Caco-2 (cell line): ENCODE data around the gene HES1. TPM values are rescaled to one million over a fixed set of nuclear protein-coding genes. Genes with fewer than 3 reads are reported as not detected.

Source experiments
- BruUV-seq: library from RNA; stranded (reverse); fragments of 400-500 nt; replicated peaks from 2 replicates; lab custom pipeline; 2021; lab: Mats Ljungman, UMichigan
- CTCF ChIA-PET: fragments of 300-600 bp; sonication (Branson Sonifier 250); formaldehyde crosslinking; loops from one replicate; lab custom pipeline; 2022; ENCODE audit warnings: antibody characterized with exemption; lab: Charles Lee
- POLR2A ChIA-PET: fragments of 300-600 bp; sonication (Branson Sonifier 250); formaldehyde crosslinking; loops from one replicate; lab custom pipeline; 2022; ENCODE audit warnings: antibody characterized with exemption; lab: Charles Lee
- DNase-seq, 2 experiments: peaks; one replicate each; pipeline versions ENCODE4 v3.0.0 to v3.0.0-alpha.2; 2020 to 2022
- H3K27me3 ChIP-seq: replicated peaks from 2 replicates; pipeline ENCODE4 v1.6.0; 2011; ENCODE audit warnings: low read length; ENCODE audit not compliant: control insufficient read depth, insufficient read depth
- H3K36me3 ChIP-seq: 2 replicates; pipeline ENCODE4 v1.5.1; 2011; ENCODE audit warnings: low read length; ENCODE audit not compliant: control insufficient read depth, insufficient read depth
- H3K4me1 ChIP-seq: fragments of 250-450 bp; sonication (Bioruptor Pico); 2 replicates; pipeline ENCODE4 v1.5.1; 2020; ENCODE audit warnings: mild to moderate bottlenecking
- H3K4me3 ChIP-seq: 2 replicates; pipeline ENCODE4 v1.5.1; 2011; ENCODE audit warnings: low read depth, mild to moderate bottlenecking, control low read depth, low read length
- H3K9me3 ChIP-seq: fragments of 250-450 bp; sonication (Bioruptor Pico); 2 replicates; pipeline ENCODE4 v1.5.1; 2020; ENCODE audit warnings: mild to moderate bottlenecking, moderate library complexity
- H3K27ac Mint-ChIP-seq: one replicate; pipeline ENCODE4 v1.8.0; 2022; ENCODE audit warnings: mixed read lengths; ENCODE audit not compliant: unreplicated experiment
- H3K27me3 Mint-ChIP-seq: one replicate; pipeline ENCODE4 v1.8.0; 2022; ENCODE audit warnings: mixed read lengths; ENCODE audit not compliant: insufficient read depth, unreplicated experiment
- H3K36me3 Mint-ChIP-seq: one replicate; pipeline ENCODE4 v1.8.0; 2022; ENCODE audit warnings: mild to moderate bottlenecking, mixed read lengths; ENCODE audit not compliant: insufficient read depth, unreplicated experiment
- H3K4me1 Mint-ChIP-seq: one replicate; pipeline ENCODE4 v1.8.0; 2022; ENCODE audit warnings: low read depth, mixed read lengths; ENCODE audit not compliant: unreplicated experiment
- H3K4me3 Mint-ChIP-seq: one replicate; pipeline ENCODE4 v1.8.0; 2022; ENCODE audit warnings: mild to moderate bottlenecking, moderate library complexity, mixed read lengths; ENCODE audit not compliant: unreplicated experiment
- H3K9me3 Mint-ChIP-seq: one replicate; pipeline ENCODE4 v1.8.0; 2022; ENCODE audit warnings: mixed read lengths; ENCODE audit not compliant: unreplicated experiment
- intact Hi-C: fragments of 100-400 bp; cut with micrococcal nuclease; formaldehyde crosslinking; loops from one replicate; pipeline ENCODE4 v1.10.0; 2022; ENCODE audit not compliant: unreplicated experiment
- total RNA-seq: library from RNA; stranded (reverse); gene quantifications from 2 replicates; pipeline ENCODE4 v1.2.3, GENCODE V29; 2022
- TF ChIP-seq, protein P1 (sequence below), 2 experiments: fragments of 200-600 bp in 1 of 2; IDR thresholded peaks; 1 replicate in 1 of 2; 2 replicates in 1 of 2; pipeline versions ENCODE4 v1.5.1 to v1.8.0; 2011 to 2022; ENCODE audit warnings: antibody characterized with exemption in 1 of 2, control low read depth in 1 of 2, inconsistent platforms in 1 of 2, low read depth in 1 of 2, low read length in 1 of 2, mild to moderate bottlenecking in 1 of 2, moderate library complexity in 1 of 2; ENCODE audit not compliant: insufficient read depth in 1 of 2, severe bottlenecking in 1 of 2, unreplicated experiment in 1 of 2

HES1 gene
- total RNA-seq, 1 experiment from 2014 or later: 123 TPM

DNA sequence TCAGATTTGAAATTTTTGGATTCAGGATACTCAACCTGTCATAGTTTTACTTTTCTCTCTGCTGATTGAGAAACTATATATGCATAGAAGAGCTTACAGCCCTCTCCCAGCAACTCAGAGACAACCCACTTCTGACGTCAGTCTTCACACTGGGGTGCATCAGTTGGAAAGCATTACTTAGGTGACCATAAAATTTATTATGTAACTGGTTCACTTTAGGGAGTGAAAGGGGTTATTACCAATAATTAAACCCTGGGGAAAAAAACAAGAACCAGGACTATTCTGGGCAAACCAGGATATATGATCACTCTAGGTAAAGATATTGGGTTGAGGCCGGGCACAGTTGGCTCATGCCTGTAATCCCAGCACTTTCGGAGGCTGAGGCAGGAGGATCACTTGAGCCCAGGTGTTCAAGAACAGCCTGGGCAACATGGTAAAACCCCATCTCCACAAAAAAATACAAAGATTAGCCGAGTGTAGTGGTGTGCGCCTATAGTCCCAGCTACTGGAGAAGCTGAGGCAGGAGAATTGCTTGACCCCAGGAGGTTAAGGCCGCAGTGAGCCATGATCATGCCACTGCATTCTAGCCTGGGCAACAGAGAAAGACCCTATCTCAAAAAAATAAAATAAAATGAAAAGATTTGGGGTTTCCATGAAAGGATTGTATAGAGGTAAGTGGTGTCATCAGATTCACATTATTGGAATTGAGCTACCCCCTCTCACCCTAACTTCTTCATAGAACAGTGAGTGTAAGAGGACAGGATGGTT lies 27.1 kb downstream of the HES1 start:
- ChIA-PET POLR2A (no interaction called here), CTCF (no interaction called here)
- Mint-ChIP-seq H3K27me3 (no peaks in the 10 kb centered on the region), H3K9me3 (no peaks in the 10 kb centered on the region), H3K4me3 (no peak overlapping the region), H3K36me3 (no peaks in the 10 kb centered on the region), H3K4me1 (peaks cover 35% of the 10 kb centered on the region), H3K27ac (no peak overlapping the region)
- intact Hi-C loops: no loop called here
- no TSS peak for BruUV-seq
- no peak overlapping the region for H3K4me3 ChIP-seq
- no peaks in the 10 kb centered on the region for H3K36me3 ChIP-seq
- DNase-seq: no peak
- peaks cover 34% of the 10 kb centered on the region for H3K4me1 ChIP-seq
- H3K9me3 ChIP-seq: no peaks in the 10 kb centered on the region
- H3K27me3 ChIP-seq: no peaks in the 10 kb centered on the region
- TF ChIP-seq, protein P1, sequence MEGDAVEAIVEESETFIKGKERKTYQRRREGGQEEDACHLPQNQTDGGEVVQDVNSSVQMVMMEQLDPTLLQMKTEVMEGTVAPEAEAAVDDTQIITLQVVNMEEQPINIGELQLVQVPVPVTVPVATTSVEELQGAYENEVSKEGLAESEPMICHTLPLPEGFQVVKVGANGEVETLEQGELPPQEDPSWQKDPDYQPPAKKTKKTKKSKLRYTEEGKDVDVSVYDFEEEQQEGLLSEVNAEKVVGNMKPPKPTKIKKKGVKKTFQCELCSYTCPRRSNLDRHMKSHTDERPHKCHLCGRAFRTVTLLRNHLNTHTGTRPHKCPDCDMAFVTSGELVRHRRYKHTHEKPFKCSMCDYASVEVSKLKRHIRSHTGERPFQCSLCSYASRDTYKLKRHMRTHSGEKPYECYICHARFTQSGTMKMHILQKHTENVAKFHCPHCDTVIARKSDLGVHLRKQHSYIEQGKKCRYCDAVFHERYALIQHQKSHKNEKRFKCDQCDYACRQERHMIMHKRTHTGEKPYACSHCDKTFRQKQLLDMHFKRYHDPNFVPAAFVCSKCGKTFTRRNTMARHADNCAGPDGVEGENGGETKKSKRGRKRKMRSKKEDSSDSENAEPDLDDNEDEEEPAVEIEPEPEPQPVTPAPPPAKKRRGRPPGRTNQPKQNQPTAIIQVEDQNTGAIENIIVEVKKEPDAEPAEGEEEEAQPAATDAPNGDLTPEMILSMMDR (IDR thresholded peaks at IDR 0.05; ENCODE audit: insufficient read depth in 1 of 2, low read depth in 1 of 2, low read length in 1 of 2, severe bottlenecking in 1 of 2, unreplicated experiment in 1 of 2): no peak

DNA sequence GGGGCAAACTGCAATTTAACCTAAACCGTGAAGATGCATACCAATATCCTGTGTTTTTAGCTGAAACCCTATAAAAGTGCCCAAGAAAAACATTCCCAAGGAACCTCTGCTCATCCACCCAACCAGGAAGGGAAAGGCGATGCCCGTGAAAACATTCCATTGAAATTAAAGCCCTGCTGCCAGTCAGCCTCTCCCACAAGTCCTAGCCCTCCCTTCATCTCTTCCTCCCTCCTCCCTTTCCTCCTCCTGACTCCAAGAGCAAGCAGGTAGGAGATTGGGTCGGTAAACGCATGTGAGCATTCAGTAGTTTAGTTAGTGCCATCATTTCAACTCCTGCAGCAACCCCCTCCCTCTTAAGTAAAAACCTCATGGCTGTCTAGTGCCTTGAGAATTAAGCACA lies 27.7 kb downstream of the HES1 start:
- no peaks in the 10 kb centered on the region for H3K9me3 ChIP-seq
- TF ChIP-seq, protein P1 (IDR thresholded peaks at IDR 0.05; ENCODE audit: insufficient read depth in 1 of 2, low read depth in 1 of 2, low read length in 1 of 2, severe bottlenecking in 1 of 2, unreplicated experiment in 1 of 2): no peak
- no peaks in the 10 kb centered on the region for H3K27me3 ChIP-seq
- Mint-ChIP-seq H3K9me3 (no peaks in the 10 kb centered on the region), H3K36me3 (no peaks in the 10 kb centered on the region), H3K4me3 (no peak overlapping the region), H3K27me3 (no peaks in the 10 kb centered on the region), H3K27ac (no peak overlapping the region), H3K4me1 (peaks cover 35% of the 10 kb centered on the region)
- ChIA-PET CTCF (no interaction called here), POLR2A (no interaction called here)
- H3K4me3 ChIP-seq: no peak overlapping the region
- intact Hi-C loops: no loop called here
- BruUV-seq: no TSS peak
- H3K4me1 ChIP-seq: peaks cover 34% of the 10 kb centered on the region
- no peak for DNase-seq
- H3K36me3 ChIP-seq: no peaks in the 10 kb centered on the region

DNA sequence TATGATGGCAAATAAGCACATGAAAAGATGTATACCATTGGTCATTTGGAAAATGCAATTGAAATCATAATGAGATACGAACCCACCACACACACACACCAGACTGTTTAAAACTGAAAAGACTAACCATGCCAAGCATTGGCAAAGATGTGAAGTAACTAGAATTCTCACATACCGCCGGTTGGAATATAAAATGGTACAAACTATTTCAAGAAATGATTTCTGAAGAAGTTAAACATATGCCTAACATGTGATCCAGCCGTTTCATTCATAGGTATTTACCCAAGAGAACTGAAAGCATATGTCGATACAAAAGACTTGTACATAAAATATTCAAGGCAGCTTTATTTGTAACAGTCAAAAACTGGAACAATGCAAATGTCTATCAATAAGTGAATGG lies 28.9 kb downstream of the HES1 start:
- Histone ChIP-seq H3K4me3 (no peak overlapping the region), H3K27me3 (no peaks in the 10 kb centered on the region), H3K9me3 (no peaks in the 10 kb centered on the region), H3K36me3 (no peaks in the 10 kb centered on the region), H3K4me1 (peaks cover 28% of the 10 kb centered on the region)
- H3K4me1 Mint-ChIP-seq: peaks cover 35% of the 10 kb centered on the region
- intact Hi-C loops: loop anchor here (5.0 kb wide), 1 partner anchor 37 kb away; no protein-coding TSS in a partner anchor
- no peaks in the 10 kb centered on the region for H3K36me3 Mint-ChIP-seq
- TF ChIP-seq, protein P1 (IDR thresholded peaks at IDR 0.05; ENCODE audit: insufficient read depth in 1 of 2, low read depth in 1 of 2, low read length in 1 of 2, severe bottlenecking in 1 of 2, unreplicated experiment in 1 of 2): no peak
- DNase-seq: no peak
- H3K27ac Mint-ChIP-seq: no peak overlapping the region
- no TSS peak for BruUV-seq
- H3K4me3 Mint-ChIP-seq: no peak overlapping the region
- no peaks in the 10 kb centered on the region for H3K9me3 Mint-ChIP-seq
- ChIA-PET POLR2A (no interaction called here), CTCF (no interaction called here)
- H3K27me3 Mint-ChIP-seq: no peaks in the 10 kb centered on the region
